ENCODE data around the gene TTYH3.

- TF ChIP-seq POLR2AphosphoS5 (IDR thresholded peaks at IDR 0.05; ENCODE audit: borderline replicate concordance, low read depth, low read length), result no peak
- TF ChIP-seq EZH2 (IDR thresholded peaks at IDR 0.05), result no peak
Observed at GRCh38 chr7:2701424-2701823, 69.6 kb downstream of the TTYH3 start.

All from SK-N-MC (cell line).